Ovary (tissue), 9 donors: Measurements from ENCODE around the gene LIN28B. TPM values are rescaled to one million over a fixed set of nuclear protein-coding genes. Genes with fewer than 3 reads are reported as not detected.

Experiments used
- DNase-seq, 5 donors: peaks; one replicate each; pipeline ENCODE4 v3.0.0-alpha.2; 2019 to 2020
- H3K27ac ChIP-seq, 2 donors: fragments of 200-600 bp; one replicate each; pipeline versions ENCODE4 v1.5.1 to v1.8.0; 2019 to 2022
- H3K27me3 ChIP-seq: fragments of 200-600 bp; one replicate; pipeline ENCODE4 v1.8.0; 2022
- H3K36me3 ChIP-seq: fragments of 200-600 bp; sonication (generic); one replicate; pipeline ENCODE4 v1.5.1; 2019
- H3K4me1 ChIP-seq: one replicate; pipeline ENCODE4 v1.8.1; 2013; ENCODE audit warnings: mild to moderate bottlenecking, moderate library complexity; ENCODE audit not compliant: insufficient read depth
- H3K4me3 ChIP-seq: fragments of 200-600 bp; sonication (generic); one replicate; pipeline ENCODE4 v1.5.1; 2017
- H3K9me3 ChIP-seq, 2 donors: fragments of 200-600 bp in 1 of 2; sonication (generic) in 1 of 2; one replicate each; pipeline versions ENCODE4 v1.5.1 to v1.8.1; 2013 to 2019; ENCODE audit warnings: mild to moderate bottlenecking in 1 of 2, moderate library complexity in 1 of 2
- EP300 ChIP-seq: sonication (generic); formaldehyde crosslinking; IDR thresholded peaks from one replicate; pipeline ENCODE4 v1.6.1; 2017; ENCODE audit warnings: antibody characterized with exemption
- POLR2A ChIP-seq: fragments of 450-650 bp; IDR thresholded peaks from one replicate; pipeline ENCODE4 v1.6.1; 2017; ENCODE audit warnings: antibody characterized with exemption, mild to moderate bottlenecking, moderate library complexity
- WGBS, 3 donors: extraction: QIAGEN DNeasy Blood & Tissue Kit in 1 of 3; methylation state at CpG; one replicate each; pipeline versions ENCODE4 v1.1.5 to v1.1.7; 2013 to 2017; 5-methylcytosine and 5-hydroxymethylcytosine counted together
- intact Hi-C, 4 donors: fragments of 100-400 bp; cut with DNase I; formaldehyde crosslinking; loops; one replicate each; pipeline versions ENCODE4 v1.11.0 to v1.15.1; 2022 to 2023
- polyA plus RNA-seq, 2 donors: library from polyadenylated mRNA; stranded (reverse); fragments of 200-250 nt in 1 of 2; fragments of 350-450 nt in 1 of 2; fragmentation: Illumina TruSeq in 1 of 2; extraction: RNeasy Lipid Tissue Mini Kit (QIAGEN cat#74804) in 1 of 2; gene quantifications; one replicate each; pipeline ENCODE4 v1.2.3, GENCODE V29; 2013 to 2014
- total RNA-seq, 7 donors: library from RNA; depleted of rRNA in 2 of 7; stranded (reverse); fragments of >200 nt in 2 of 7; fragmentation: NEBNext Ultra II Directional in 3 of 7; extraction: Animal tissue kit (Norgen Biotek cat#: 25700) in 3 of 7; gene quantifications; one replicate each; pipeline versions ENCODE4 v1.1.0 to v1.2.4, GENCODE V29; 2016 to 2023
- TF ChIP-seq, protein P1 (sequence below), 3 donors: fragments of 450-650 bp in 2 of 3; fragments of 200-600 bp in 1 of 3; IDR thresholded peaks; one replicate each; pipeline versions ENCODE4 v1.5.1 to v1.8.0; 2016 to 2022; ENCODE audit warnings: antibody characterized with exemption in 3 of 3, mild to moderate bottlenecking in 1 of 3
- donor health status: DM: no; HTN: no; CAD: no; lungs with moderate emphysema.
- donor health status: DM: no; HTN: no; CAD: no.
- donor health status: Bipolar disorder and iron deficiency.
- donor health status: DM: yes; HTN: yes; CAD: no.
- donor health status: DM: no; HTN: no; CAD: no.
- donor health status: DM: yes; HTN: yes; CAD: no.

LIN28B gene
- total and polyA plus RNA-seq, 9 donors: 0.15 TPM; not detected in 8

DNA sequence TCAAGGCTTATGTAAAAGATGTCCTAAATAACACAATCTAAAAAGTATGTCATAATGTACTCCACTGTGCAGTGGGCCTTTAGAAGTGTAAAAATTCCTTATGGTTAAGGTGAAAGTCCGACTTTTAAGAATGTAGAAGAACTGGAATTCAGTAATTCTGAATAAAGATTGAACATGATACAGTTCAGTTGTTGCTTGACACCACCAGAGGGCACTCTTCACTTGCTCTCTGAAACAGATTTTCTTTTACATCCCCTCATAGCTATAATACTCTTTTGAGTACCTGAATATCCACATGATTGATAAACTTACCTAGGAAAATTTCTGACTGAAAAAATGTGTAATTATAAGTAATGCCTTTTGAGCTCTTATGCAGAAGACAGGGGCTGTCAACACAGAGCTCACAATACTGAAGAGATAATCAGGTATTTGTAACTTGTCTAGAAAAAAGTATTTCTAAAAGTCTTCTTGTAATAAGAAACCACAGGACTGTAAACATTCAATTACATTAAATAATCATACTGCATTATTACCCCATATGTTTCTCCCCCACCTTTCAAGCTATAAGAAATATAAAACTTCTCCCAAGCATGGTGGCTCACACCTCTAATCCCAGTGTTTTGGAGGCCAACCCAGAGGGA lies 130.8 kb downstream of the LIN28B start:
- Histone ChIP-seq H3K36me3 (no peaks in the 10 kb centered on the region), H3K9me3 (no peaks in the 10 kb centered on the region), H3K27me3 (no peaks in the 10 kb centered on the region), H3K27ac (no peak overlapping the region), H3K4me3 (no peak overlapping the region), H3K4me1 (no peaks in the 10 kb centered on the region)
- TF ChIP-seq, protein P1, sequence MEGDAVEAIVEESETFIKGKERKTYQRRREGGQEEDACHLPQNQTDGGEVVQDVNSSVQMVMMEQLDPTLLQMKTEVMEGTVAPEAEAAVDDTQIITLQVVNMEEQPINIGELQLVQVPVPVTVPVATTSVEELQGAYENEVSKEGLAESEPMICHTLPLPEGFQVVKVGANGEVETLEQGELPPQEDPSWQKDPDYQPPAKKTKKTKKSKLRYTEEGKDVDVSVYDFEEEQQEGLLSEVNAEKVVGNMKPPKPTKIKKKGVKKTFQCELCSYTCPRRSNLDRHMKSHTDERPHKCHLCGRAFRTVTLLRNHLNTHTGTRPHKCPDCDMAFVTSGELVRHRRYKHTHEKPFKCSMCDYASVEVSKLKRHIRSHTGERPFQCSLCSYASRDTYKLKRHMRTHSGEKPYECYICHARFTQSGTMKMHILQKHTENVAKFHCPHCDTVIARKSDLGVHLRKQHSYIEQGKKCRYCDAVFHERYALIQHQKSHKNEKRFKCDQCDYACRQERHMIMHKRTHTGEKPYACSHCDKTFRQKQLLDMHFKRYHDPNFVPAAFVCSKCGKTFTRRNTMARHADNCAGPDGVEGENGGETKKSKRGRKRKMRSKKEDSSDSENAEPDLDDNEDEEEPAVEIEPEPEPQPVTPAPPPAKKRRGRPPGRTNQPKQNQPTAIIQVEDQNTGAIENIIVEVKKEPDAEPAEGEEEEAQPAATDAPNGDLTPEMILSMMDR (IDR thresholded peaks at IDR 0.05): peak; percentile 35 to 70 (median 58)
- TF ChIP-seq POLR2A (no peak), EP300 (no peak)
- 0 to 3% (median 2%) methylated on average over 1 of the region's 1 CpG for WGBS, 3 donors
- intact Hi-C loops: loop anchor here in 3 of 4 donors (5.0 to 10.0 kb wide), 2 partner anchors 315 to 317 kb away; partner anchors contain the start of gene PREP (in 3 of the 3)
- peak in 2 of 5 donors; percentile 13 to 47 for DNase-seq

DNA sequence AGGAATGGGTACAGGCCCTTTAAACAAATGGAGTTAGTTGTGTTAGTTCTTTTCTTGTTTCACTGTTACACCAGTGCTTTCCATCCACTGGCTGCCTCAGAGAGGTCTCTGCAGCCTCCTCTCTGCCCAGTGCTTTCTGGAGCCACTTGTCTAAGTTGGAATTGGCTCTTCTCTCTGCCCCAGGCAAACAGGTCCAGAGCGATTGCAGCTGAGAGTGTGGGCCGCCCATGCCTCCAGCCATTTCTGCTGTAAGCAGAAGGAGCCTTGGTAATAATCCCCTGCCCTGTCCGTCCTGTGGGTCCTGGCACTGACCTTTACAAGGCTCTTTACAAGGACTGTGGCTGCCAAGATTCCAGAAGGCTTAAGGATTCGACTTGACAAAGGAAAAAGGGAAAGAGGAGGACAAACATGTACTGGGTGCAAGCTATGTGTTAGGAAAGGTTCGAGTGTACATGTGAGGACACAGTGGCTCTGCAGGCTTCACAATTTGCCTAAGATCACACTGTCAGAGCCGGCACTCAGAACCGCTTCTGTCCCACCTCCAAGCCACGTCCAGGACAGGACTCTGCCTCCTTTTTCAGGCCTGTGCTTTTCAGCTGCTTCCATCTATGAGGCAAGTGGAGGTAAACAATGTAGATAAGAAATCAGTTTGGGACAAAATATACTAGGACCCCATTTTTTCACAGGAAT lies 134.4 kb downstream of the LIN28B start:
- H3K36me3 ChIP-seq: no peaks in the 10 kb centered on the region
- 66 to 69% (median 67%) methylated on average over 8 of the region's 8 CpGs for WGBS, 3 donors
- H3K4me1 ChIP-seq: no peaks in the 10 kb centered on the region
- DNase-seq: no peak
- no peaks in the 10 kb centered on the region for H3K9me3 ChIP-seq
- intact Hi-C loops: loop anchor here in 1 of 4 donors (10.0 kb wide), 1 partner anchor 314 kb away; the partner anchor contains the start of gene PREP
- no peaks in the 10 kb centered on the region for H3K27me3 ChIP-seq
- H3K27ac ChIP-seq: no peak overlapping the region
- TF ChIP-seq POLR2A: no peak
- no peak overlapping the region for H3K4me3 ChIP-seq

DNA sequence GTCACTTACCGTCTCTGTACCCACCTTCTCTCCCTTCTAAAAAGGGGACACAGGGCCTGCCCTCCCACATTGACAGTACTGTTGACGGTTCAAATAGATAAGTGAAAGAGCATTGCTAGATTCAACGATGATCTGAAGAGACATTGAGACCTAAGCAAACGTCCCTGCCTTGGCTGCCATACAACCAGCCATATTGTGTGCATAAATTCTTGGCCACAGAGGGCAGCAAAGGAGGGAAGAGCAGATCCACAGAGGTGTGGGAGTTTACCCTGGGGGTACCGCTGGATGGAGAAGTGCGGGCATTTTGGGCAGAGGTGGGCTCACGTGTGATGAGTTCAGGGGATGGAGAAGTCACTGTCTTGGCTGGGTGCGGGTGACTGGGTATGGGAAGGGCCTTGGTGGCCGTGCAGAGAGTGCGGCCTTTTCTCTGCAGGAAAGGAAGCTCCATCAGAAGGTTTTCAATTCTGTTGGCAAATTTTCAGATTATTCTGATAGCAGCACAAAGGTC lies 137.3 kb downstream of the LIN28B start:
- Histone ChIP-seq H3K4me1 (no peaks in the 10 kb centered on the region), H3K27me3 (no peaks in the 10 kb centered on the region), H3K9me3 (no peaks in the 10 kb centered on the region), H3K36me3 (no peaks in the 10 kb centered on the region), H3K4me3 (no peak overlapping the region), H3K27ac (no peak overlapping the region)
- DNase-seq: no peak
- WGBS, 3 donors: 87 to 90% (median 89%) methylated on average over 10 of the region's 10 CpGs
- intact Hi-C loops: loop anchor here in 1 of 4 donors (10.0 kb wide), 1 partner anchor 311 kb away; the partner anchor contains the start of gene PREP
- no peak for TF ChIP-seq EP300
- TF ChIP-seq, protein P1 (IDR thresholded peaks at IDR 0.05): no peak
- no peak for TF ChIP-seq POLR2A

DNA sequence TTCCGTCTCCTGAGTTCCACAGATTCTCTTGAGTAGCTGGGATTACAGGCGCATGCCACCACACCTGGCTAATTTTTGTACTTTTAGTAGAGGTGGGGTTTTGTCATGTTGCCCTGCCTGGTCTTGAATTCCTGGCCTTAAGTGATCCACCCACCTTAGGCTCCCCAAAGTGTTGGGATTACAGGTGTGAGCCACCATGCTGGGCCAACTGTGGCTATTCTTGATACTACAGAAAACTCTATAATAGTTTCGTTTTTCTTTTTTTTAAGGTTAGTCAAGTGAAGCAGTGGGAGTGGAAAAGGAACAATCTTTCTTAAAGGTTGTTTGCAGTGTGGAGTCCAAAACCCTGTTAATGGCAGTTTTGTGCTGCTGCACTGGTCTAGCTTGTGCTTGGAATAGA lies 138.2 kb downstream of the LIN28B start:
- H3K27ac ChIP-seq: no peak overlapping the region
- DNase-seq: no peak
- H3K27me3 ChIP-seq: no peaks in the 10 kb centered on the region
- intact Hi-C loops: loop anchor here in 1 of 4 donors (10.0 kb wide), 1 partner anchor 310 kb away; the partner anchor contains the start of gene PREP
- TF ChIP-seq POLR2A (no peak), EP300 (no peak)
- TF ChIP-seq, protein P1 (IDR thresholded peaks at IDR 0.05): no peak
- H3K4me3 ChIP-seq: no peak overlapping the region
- H3K4me1 ChIP-seq: no peaks in the 10 kb centered on the region
- no peaks in the 10 kb centered on the region for H3K36me3 ChIP-seq
- H3K9me3 ChIP-seq: no peaks in the 10 kb centered on the region
- 89 to 97% (median 89%) methylated on average over 3 of the region's 3 CpGs for WGBS, 3 donors
